ENCODE measurements around the gene JARID2. TPM values are rescaled to one million over a fixed set of nuclear protein-coding genes. Genes with fewer than 3 reads are reported as not detected.

Gene JARID2
- total RNA-seq, 1 experiment from 2014 or later, result 21.0 TPM

DNA sequence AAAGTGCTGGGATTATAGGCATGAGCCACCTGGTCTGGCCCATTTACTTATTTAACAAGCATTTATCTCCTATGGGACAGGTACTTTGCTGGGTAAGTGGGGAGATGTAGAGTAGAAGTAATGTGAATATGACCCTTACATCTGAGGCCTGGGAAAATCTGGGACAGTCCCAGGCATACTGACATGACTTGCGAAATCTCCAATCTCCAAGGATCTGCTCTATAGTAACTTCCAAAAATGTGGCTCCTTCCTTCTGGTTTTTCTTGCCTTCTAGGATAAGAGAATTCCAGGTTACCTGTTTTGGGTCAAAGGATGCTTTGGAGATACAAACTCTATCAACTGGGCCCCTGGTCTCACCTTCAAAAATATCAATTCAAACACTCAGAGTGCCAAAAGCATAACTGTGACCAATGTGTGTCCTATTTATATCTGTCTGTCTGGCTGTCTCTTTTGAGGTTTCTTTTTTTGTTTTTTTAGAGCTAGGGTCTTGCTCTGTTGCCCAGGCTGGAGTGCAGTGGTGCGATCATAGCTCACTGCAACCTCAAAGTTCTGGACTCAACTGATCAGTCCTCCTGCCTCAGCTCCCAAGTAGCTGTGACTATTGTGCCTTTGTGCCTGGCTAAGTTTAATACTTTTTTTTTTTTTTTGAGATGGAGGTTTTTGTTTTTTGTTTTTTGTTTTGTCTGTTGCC is 11.7 kb upstream of the JARID2 start:
- Mint-ChIP-seq H3K4me1 (ENCODE audit: insufficient read depth, unreplicated experiment) (no peaks in the 10 kb centered on the region), H3K36me3 (ENCODE audit: insufficient read depth, unreplicated experiment) (no peaks in the 10 kb centered on the region), H3K27me3 (ENCODE audit: insufficient read depth, unreplicated experiment) (no peaks in the 10 kb centered on the region), H3K9me3 (ENCODE audit: unreplicated experiment) (no peaks in the 10 kb centered on the region), H3K4me3 (ENCODE audit: unreplicated experiment) (no peak overlapping the region), H3K27ac (ENCODE audit: low read depth, unreplicated experiment) (no peak overlapping the region)
- DNase-seq (ENCODE audit: unreplicated experiment), result no peak
- CTCF ChIA-PET, result interaction anchor here (0.5 kb wide), 1 partner anchor 798 kb away, joined by 3 read pairs; no protein-coding TSS in a partner anchor
- TF ChIP-seq, protein P1, sequence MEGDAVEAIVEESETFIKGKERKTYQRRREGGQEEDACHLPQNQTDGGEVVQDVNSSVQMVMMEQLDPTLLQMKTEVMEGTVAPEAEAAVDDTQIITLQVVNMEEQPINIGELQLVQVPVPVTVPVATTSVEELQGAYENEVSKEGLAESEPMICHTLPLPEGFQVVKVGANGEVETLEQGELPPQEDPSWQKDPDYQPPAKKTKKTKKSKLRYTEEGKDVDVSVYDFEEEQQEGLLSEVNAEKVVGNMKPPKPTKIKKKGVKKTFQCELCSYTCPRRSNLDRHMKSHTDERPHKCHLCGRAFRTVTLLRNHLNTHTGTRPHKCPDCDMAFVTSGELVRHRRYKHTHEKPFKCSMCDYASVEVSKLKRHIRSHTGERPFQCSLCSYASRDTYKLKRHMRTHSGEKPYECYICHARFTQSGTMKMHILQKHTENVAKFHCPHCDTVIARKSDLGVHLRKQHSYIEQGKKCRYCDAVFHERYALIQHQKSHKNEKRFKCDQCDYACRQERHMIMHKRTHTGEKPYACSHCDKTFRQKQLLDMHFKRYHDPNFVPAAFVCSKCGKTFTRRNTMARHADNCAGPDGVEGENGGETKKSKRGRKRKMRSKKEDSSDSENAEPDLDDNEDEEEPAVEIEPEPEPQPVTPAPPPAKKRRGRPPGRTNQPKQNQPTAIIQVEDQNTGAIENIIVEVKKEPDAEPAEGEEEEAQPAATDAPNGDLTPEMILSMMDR (IDR thresholded peaks at IDR 0.05; ENCODE audit: unreplicated experiment), result no peak
- intact Hi-C loops (cut with micrococcal nuclease), result no loop called here
- BruUV-seq (replicated peaks), result no TSS peak
- POLR2A ChIA-PET, result no interaction called here

DNA sequence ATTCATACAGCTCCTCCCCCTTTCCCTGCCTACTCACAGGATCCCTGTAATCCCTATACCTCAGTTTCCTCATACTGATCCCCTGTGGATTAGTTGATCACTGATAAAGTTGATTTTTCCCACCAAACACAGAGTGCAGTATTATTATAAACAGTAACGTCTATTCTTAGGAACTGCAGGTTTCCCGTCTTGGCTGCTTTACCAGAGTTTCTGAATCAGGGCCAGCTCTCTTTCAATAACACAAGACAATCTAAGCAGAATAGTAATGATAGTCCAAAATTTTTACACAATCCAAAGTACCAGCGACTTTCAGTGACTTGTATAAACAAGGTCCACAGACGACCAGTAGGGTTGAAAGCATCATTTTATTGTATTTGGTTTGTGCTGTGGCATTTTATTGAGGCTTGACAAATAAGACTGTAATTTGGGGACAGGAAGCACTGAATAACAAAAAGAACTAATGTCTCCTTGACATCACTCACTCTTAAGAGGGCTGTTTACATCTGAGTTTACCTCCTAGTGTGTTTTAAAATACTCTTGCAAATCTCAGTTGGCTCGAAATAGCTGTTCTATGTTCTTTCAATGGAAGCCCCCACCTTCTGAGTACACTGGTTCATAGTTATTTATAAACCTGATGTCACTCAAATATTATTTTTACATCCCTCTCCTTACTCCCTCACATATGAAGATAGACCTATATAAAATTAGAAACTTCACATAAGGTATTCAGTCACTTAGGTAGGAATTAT is 6.1 kb upstream of the JARID2 start:
- BruUV-seq (replicated peaks), result no TSS peak
- H3K27ac Mint-ChIP-seq (ENCODE audit: low read depth, unreplicated experiment), result no peak overlapping the region
- ChIA-PET CTCF (interaction anchor here (0.6 kb wide), 1 partner anchor 88 kb away, joined by 4 read pairs; no protein-coding TSS in a partner anchor), POLR2A (no interaction called here)
- no peaks in the 10 kb centered on the region for H3K36me3 Mint-ChIP-seq (ENCODE audit: insufficient read depth, unreplicated experiment)
- no peak overlapping the region for H3K4me3 Mint-ChIP-seq (ENCODE audit: unreplicated experiment)
- no peaks in the 10 kb centered on the region for H3K4me1 Mint-ChIP-seq (ENCODE audit: insufficient read depth, unreplicated experiment)
- no peak for DNase-seq (ENCODE audit: unreplicated experiment)
- TF ChIP-seq, protein P1 (IDR thresholded peaks at IDR 0.05; ENCODE audit: unreplicated experiment), result no peak
- intact Hi-C loops (cut with micrococcal nuclease), result no loop called here
- H3K9me3 Mint-ChIP-seq (ENCODE audit: unreplicated experiment), result no peaks in the 10 kb centered on the region
- no peaks in the 10 kb centered on the region for H3K27me3 Mint-ChIP-seq (ENCODE audit: insufficient read depth, unreplicated experiment)

DNA sequence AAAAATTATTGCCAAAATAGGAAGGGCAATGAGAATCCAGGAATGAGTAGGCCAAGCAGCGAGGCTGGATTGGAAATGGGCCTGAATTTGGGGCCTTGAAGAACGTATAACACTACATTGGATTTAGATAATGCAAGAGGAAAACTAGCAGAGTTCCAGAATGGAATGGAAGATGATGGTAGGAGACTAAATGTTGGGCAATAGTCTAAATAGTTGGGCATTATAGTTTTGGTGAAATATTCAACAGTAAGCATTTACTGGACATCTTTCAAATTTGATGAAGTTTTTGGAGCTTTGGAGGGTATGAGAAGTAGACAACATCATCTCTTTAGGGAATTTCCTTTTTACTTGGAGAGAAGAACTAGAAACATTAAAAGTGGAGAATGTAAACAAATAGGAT is 3.4 kb upstream of the JARID2 start:
- POLR2A ChIA-PET, result interaction anchor here (0.6 kb wide), 1 partner anchor 474 kb away, joined by 3 read pairs; no protein-coding TSS in a partner anchor
- DNase-seq (ENCODE audit: unreplicated experiment), result no peak
- H3K4me1 Mint-ChIP-seq (ENCODE audit: insufficient read depth, unreplicated experiment), result no peaks in the 10 kb centered on the region

More for the DNA sequence above, 3.4 kb upstream of the JARID2 start:
- H3K36me3 Mint-ChIP-seq (ENCODE audit: insufficient read depth, unreplicated experiment), result no peaks in the 10 kb centered on the region
- no TSS peak for BruUV-seq (replicated peaks)
- CTCF ChIA-PET, result interaction anchor here (0.6 to 1.2 kb wide), 3 partner anchors 41 to 1251 kb away, joined by 3 to 5 read pairs (median 3); no protein-coding TSS in a partner anchor
- no peak overlapping the region for H3K4me3 Mint-ChIP-seq (ENCODE audit: unreplicated experiment)
- intact Hi-C loops (cut with micrococcal nuclease), result no loop called here
- TF ChIP-seq, protein P1 (IDR thresholded peaks at IDR 0.05; ENCODE audit: unreplicated experiment), result no peak
- H3K27ac Mint-ChIP-seq (ENCODE audit: low read depth, unreplicated experiment), result no peak overlapping the region
- no peaks in the 10 kb centered on the region for H3K27me3 Mint-ChIP-seq (ENCODE audit: insufficient read depth, unreplicated experiment)
- no peaks in the 10 kb centered on the region for H3K9me3 Mint-ChIP-seq (ENCODE audit: unreplicated experiment)
